ENCODE data around the gene GCKR. TPM values are rescaled to one million over a fixed set of nuclear protein-coding genes. Genes with fewer than 3 reads are reported as not detected.

GCKR gene
- polyA plus RNA-seq, 1 of the 3 experiments (the other 2 are of a cell fraction): 0.18 TPM

DNA sequence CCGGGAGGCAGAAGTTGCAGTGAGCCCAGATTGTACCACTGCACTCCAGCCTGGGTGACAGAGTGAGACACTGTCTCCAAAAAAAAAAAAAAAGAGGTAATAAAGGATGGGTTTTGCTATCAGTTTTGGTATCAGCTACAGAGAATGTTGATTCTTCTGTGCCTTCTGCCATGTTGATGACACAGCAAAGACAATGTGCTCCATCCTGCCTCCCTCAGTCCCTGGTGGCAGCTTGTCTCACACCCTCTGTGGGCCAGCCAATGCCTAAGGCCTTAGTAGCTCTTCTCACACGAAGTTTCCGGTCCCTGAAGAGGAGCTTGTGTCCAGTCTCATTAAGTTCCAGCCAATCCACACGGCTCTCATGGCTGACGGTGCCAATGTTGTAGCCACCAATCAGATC, 24.7 kb upstream of the GCKR start:
- Histone ChIP-seq H2AFZ (ENCODE audit: low read depth) (no peak overlapping the region), H3K4me1 (ENCODE audit: control insufficient read depth in 1 of 2, insufficient read depth in 2 of 2, low read depth in 1 of 2, low read length in 1 of 2) (no peaks in the 10 kb centered on the region), H3K9me3 (no peaks in the 10 kb centered on the region), H3K9me2 (no peaks in the 10 kb centered on the region), H3F3A (replicated peaks; ENCODE audit: insufficient read depth) (no peaks in the 10 kb centered on the region), H3K4me3 (ENCODE audit: low read depth in 2 of 2, low read length in 1 of 2) (no peak overlapping the region), H3K9ac (no peak overlapping the region), H3K27ac (ENCODE audit: low read depth in 2 of 2, low read length in 1 of 2) (no peak overlapping the region), H3K27me3 (ENCODE audit: insufficient read depth) (no peaks in the 10 kb centered on the region), H4K20me1 (ENCODE audit: insufficient read depth) (no peaks in the 10 kb centered on the region), H3K79me2 (ENCODE audit: insufficient read depth) (no peaks in the 10 kb centered on the region), H3K4me2 (no peak overlapping the region), H3K36me3 (replicated peaks in 1 of 2; ENCODE audit: control insufficient read depth in 1 of 2, insufficient read depth in 2 of 2, low read length in 1 of 2) (peaks cover 27 to 33% of the 10 kb centered on the region in 2 experiments)
- 96% methylated on average over 5 of the region's 5 CpGs for WGBS (ENCODE audit: low lambda C conversion rate)
- TF ChIP-seq RXRA (IDR thresholded peaks at IDR 0.05; ENCODE audit: borderline replicate concordance, low read depth) (no peak), FOXJ3 (CRISPR knock-in tag; IDR thresholded peaks at IDR 0.05) (no peak), GABPA (IDR thresholded peaks at IDR 0.05; ENCODE audit: low read depth) (no peak), TCF12 (IDR thresholded peaks at IDR 0.05) (no peak), NFIC (IDR thresholded peaks at IDR 0.05; ENCODE audit: borderline replicate concordance) (no peak), FOXM1 (IDR thresholded peaks at IDR 0.05; ENCODE audit: low read depth) (no peak), CHD2 (IDR thresholded peaks at IDR 0.05; ENCODE audit: low read length, partially characterized antibody) (no peak), JUND (IDR thresholded peaks at IDR 0.05) (no peak)
- TF ChIP-seq, protein P1, sequence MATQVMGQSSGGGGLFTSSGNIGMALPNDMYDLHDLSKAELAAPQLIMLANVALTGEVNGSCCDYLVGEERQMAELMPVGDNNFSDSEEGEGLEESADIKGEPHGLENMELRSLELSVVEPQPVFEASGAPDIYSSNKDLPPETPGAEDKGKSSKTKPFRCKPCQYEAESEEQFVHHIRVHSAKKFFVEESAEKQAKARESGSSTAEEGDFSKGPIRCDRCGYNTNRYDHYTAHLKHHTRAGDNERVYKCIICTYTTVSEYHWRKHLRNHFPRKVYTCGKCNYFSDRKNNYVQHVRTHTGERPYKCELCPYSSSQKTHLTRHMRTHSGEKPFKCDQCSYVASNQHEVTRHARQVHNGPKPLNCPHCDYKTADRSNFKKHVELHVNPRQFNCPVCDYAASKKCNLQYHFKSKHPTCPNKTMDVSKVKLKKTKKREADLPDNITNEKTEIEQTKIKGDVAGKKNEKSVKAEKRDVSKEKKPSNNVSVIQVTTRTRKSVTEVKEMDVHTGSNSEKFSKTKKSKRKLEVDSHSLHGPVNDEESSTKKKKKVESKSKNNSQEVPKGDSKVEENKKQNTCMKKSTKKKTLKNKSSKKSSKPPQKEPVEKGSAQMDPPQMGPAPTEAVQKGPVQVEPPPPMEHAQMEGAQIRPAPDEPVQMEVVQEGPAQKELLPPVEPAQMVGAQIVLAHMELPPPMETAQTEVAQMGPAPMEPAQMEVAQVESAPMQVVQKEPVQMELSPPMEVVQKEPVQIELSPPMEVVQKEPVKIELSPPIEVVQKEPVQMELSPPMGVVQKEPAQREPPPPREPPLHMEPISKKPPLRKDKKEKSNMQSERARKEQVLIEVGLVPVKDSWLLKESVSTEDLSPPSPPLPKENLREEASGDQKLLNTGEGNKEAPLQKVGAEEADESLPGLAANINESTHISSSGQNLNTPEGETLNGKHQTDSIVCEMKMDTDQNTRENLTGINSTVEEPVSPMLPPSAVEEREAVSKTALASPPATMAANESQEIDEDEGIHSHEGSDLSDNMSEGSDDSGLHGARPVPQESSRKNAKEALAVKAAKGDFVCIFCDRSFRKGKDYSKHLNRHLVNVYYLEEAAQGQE (IDR thresholded peaks at IDR 0.05; ENCODE audit: low read depth, low read length): no peak
- POLR2A ChIA-PET: no interaction called here
- DNase-seq: no peak
- CTCF ChIA-PET: interaction anchor here (0.6 to 1.5 kb wide), 2 partner anchors 17 to 71 kb away, joined by 5 to 6 read pairs; partner anchors contain the start of gene IFT172

DNA sequence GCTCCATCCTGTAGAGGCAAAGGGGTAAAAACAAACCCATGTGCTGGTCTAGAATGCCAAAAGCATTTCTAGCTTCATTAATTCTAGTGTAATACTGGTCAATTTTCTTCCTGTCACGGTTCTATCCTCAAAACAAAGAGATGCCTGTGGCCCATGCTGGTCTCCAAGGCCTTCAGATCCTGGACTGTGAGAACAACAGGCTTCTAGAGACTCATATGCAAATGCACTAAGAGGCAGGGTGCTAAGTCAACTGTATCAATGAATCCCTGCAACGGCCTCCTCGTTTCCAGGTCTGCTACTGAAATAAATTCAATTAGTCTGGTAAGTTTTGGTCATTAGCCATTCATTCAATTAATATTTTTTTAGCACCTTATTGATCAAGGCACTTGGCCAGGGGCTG, 11.1 kb upstream of the GCKR start:
- WGBS (ENCODE audit: low lambda C conversion rate): 79% methylated on average over 3 of the region's 3 CpGs
- H4K20me1 ChIP-seq (ENCODE audit: insufficient read depth): no peaks in the 10 kb centered on the region
- H3K4me1 ChIP-seq (ENCODE audit: control insufficient read depth in 1 of 2, insufficient read depth in 2 of 2, low read depth in 1 of 2, low read length in 1 of 2): peaks cover 0 to 12% of the 10 kb centered on the region in 2 experiments; a peak in 2 of 4 replicates
- H3K9ac ChIP-seq: no peak overlapping the region
- no peak overlapping the region for H3K27ac ChIP-seq (ENCODE audit: low read depth in 2 of 2, low read length in 1 of 2)
- H3K36me3 ChIP-seq (replicated peaks in 1 of 2; ENCODE audit: control insufficient read depth in 1 of 2, insufficient read depth in 2 of 2, low read length in 1 of 2): peaks cover 14 to 20% of the 10 kb centered on the region in 2 experiments
- H3K4me3 ChIP-seq (ENCODE audit: low read depth in 2 of 2, low read length in 1 of 2): no peak overlapping the region
- H3K9me2 ChIP-seq: no peaks in the 10 kb centered on the region
- TF ChIP-seq TEAD4 (IDR thresholded peaks at IDR 0.05; ENCODE audit: borderline replicate concordance, insufficient read depth): no peak
- peaks cover 12% of the 10 kb centered on the region; the same call in 1 of the 2 replicates for H3K79me2 ChIP-seq (ENCODE audit: insufficient read depth)
- ChIA-PET CTCF (interaction anchor here (2.3 kb wide), 1 partner anchor 77 kb away, joined by 5 read pairs; no protein-coding TSS in a partner anchor), POLR2A (interaction anchor here (0.6 kb wide), 1 partner anchor 75 kb away, joined by 5 read pairs; no protein-coding TSS in a partner anchor)
- H3K27me3 ChIP-seq (ENCODE audit: insufficient read depth): no peaks in the 10 kb centered on the region
- DNase-seq: no peak
- no peaks in the 10 kb centered on the region for H3F3A ChIP-seq (replicated peaks; ENCODE audit: insufficient read depth)
- no peak overlapping the region for H2AFZ ChIP-seq (ENCODE audit: low read depth)
- no peaks in the 10 kb centered on the region for H3K9me3 ChIP-seq
- H3K4me2 ChIP-seq: no peak overlapping the region
